SK-N-MC (cell line): ENCODE data around the gene ZNF628.

Experiments
- DNase-seq: peaks from one replicate; pipeline ENCODE4 v3.0.0-alpha.2; 2011; ENCODE audit warnings: low read depth, low spot score
- H3K27ac ChIP-seq: fragments of 200-600 bp; sonication (generic); 2 replicates; pipeline ENCODE4 v1.5.1; 2016; ENCODE audit warnings: mixed run types
- H3K36me3 ChIP-seq: fragments of 200-600 bp; sonication (generic); 2 replicates; pipeline ENCODE4 v1.6.1; 2017; ENCODE audit warnings: antibody characterized with exemption, low read length, mixed read lengths; ENCODE audit not compliant: insufficient read depth
- H3K4me3 ChIP-seq: fragments of 200-600 bp; sonication (generic); 2 replicates; pipeline ENCODE4 v1.5.1; 2016
- H3K9ac ChIP-seq: fragments of 200-600 bp; sonication (generic); 2 replicates; pipeline ENCODE4 v1.8.0; 2017; ENCODE audit warnings: mixed run types, mixed read lengths; ENCODE audit not compliant: insufficient read length
- H3K9me3 ChIP-seq: fragments of 200-600 bp; sonication (generic); 2 replicates; pipeline ENCODE4 v1.6.1; 2017; ENCODE audit warnings: low read depth, mild to moderate bottlenecking, antibody characterized with exemption, low read length, moderate library complexity, mixed read lengths
- EZH2 ChIP-seq: fragments of 200-600 bp; sonication (generic); IDR thresholded peaks from one replicate; pipeline ENCODE4 v1.6.1; 2017; ENCODE audit warnings: antibody characterized with exemption
- FOXP2 ChIP-seq: optimal IDR thresholded peaks from 2 replicates; pipeline ENCODE3; 2011; ENCODE audit warnings: mild to moderate bottlenecking, moderate library complexity; ENCODE audit not compliant: insufficient read depth; ENCODE audit errors: extremely low read length, control extremely low read depth
- POLR2AphosphoS5 ChIP-seq: IDR thresholded peaks from 2 replicates; pipeline ENCODE4 v1.6.1; 2012; ENCODE audit warnings: mild to moderate bottlenecking, low read depth, low read length, borderline replicate concordance

Gene ZNF628

DNA sequence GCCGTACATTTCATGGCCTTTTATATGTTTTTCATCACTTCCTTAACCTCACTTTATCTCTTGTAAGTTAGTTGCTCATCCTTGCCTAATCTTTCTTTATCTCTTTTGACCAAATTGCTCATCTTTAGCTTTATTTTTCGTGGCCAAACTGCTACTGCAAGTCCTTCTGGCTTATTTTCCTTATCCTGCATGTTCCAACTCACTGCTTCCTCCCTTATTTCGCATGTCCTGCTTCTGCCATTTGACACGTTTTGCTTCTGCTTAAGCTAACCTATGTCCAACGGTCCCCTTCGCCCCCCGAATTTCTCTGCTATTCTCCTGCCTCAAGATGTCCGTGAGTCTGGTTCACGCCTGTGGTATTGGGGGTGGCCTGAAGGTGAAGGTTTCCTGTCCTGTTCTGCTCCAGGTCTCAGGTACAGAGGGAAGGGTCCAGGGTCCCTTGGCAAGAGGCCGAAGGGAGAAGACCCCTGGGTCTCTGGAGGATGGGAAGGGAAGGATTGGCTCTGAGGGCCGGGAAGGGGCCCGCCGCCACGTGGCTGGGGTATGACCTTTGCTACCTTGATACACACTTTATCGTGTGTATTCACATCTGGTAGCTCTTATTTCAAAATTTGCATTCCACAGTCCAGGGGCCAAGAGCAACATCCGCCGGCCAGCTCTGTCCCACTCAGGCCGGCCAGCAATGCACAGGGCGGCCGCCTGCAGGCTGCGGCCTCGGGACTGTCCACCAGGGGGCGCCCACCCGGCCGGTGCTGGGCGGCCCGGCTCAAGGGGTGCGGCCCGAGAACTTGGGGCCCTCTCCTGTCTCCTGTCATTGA, 9.0 kb upstream of the ZNF628 start:
- TF ChIP-seq FOXP2, result no peak
- TF ChIP-seq POLR2AphosphoS5, result no peak
- no peak for TF ChIP-seq EZH2
- no peak for DNase-seq
- no peaks in the 10 kb centered on the region for H3K9me3 ChIP-seq
- H3K36me3 ChIP-seq, result no peaks in the 10 kb centered on the region
- no peak overlapping the region for H3K27ac ChIP-seq
- H3K9ac ChIP-seq, result no peak overlapping the region
- no peak overlapping the region for H3K4me3 ChIP-seq

DNA sequence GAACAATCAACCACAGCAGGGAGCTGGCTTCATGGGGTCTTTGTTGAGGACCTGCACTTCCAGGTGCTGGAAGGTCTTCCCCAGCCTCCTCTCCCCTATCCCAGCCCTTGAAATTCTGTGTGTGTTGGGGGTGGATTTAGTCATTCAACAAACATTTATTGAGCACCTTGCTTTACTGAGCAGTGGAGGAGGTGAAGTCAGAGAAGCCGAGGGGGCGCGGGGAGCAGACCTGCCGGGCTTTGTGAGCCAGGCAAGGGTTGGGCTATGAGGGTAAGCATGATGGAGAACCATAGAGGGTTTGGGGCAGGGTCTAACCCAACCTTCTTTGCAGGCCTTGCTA, 8.4 kb upstream of the ZNF628 start:
- H3K36me3 ChIP-seq, result no peaks in the 10 kb centered on the region
- no peak overlapping the region for H3K9ac ChIP-seq
- no peak for DNase-seq
- H3K4me3 ChIP-seq, result no peak overlapping the region
- H3K9me3 ChIP-seq, result no peaks in the 10 kb centered on the region
- H3K27ac ChIP-seq, result no peak overlapping the region
- TF ChIP-seq POLR2AphosphoS5, result no peak

DNA sequence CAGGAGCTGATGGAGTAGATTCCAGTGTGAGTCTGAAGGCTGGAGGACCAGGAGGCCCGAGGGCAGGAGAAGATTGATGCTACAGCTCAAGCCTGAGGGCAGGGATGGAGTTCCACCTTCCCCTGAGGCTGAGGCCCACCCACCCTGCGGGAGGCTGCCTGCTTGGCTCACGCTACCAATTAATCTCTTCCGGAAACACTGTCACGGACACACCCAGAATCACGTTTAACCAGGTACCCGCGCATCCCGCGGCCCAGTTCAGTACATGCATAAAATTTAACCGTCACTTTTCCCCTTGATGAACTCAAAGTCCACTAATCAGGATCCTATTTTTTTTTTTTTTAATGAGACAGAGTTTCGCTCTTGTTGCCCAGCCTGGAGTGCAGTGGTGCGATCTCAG, 5.2 kb upstream of the ZNF628 start:
- no peaks in the 10 kb centered on the region for H3K36me3 ChIP-seq
- no peak overlapping the region for H3K9ac ChIP-seq
- no peak overlapping the region for H3K4me3 ChIP-seq
- no peaks in the 10 kb centered on the region for H3K9me3 ChIP-seq
- no peak overlapping the region for H3K27ac ChIP-seq
- DNase-seq, result no peak
- TF ChIP-seq FOXP2, result no peak

DNA sequence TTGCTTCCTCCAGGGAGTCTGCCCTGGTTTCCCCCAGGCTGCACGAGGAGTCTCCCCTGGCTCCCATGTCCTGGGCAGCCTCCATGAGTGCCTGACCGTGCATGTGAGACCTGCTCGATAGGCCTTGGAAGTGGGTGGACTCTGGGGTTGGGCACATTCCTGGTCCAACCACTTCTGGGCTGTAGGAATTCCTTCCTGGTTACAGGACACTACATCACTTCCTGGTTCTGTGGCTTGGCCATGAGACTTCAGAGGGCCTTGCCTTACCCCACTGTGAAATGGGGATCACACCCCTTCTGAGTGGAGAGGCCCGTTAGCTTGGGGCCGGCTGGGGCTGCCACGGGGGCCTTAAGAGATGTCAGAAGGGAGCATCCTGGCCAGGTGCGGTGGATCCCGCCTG, 4.0 kb upstream of the ZNF628 start:
- no peak for DNase-seq
- no peak overlapping the region for H3K4me3 ChIP-seq
- no peak overlapping the region for H3K9ac ChIP-seq

DNA sequence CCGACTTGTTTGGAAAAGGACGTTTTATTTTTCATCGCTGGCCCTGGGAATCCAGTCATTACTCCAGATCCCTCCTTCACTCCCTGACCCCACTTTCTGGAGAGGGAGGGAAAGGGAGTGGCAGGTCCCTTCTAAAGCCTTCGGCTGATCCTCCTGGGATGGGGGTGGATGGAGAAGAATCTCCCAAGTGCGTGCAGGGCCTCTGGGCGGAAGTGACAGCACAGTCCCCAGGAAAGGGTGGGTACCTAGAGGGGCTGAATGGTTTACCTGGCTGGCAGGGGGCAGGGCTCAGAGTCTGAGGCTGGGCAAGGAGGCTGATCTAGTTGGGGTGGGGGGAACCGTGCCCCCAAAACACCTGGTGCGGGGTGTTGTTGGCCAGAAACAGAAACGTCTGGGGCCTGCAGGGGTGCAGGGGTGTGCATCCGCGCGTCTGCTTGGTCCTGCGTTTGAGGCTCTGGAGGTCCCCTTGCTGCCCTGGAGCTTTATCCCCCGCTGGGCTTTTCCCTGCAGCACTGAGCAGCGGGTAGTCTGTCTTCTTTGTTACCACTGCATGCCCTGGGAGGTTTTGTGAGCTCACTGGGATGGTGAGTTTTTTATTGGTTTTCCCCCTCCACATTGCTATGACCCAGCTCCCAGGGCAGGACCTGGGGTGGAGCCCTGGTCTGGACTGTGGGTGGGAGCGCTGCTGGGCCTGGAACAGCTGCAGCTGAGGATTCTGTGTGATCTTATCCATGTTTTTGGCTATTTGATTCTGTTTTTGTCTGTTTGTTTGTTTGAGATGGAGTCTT, 3.0 kb upstream of the ZNF628 start:
- no peaks in the 10 kb centered on the region for H3K9me3 ChIP-seq
- no peak overlapping the region for H3K27ac ChIP-seq
- DNase-seq, result no peak
- H3K9ac ChIP-seq, result no peak overlapping the region
- no peaks in the 10 kb centered on the region for H3K36me3 ChIP-seq
- TF ChIP-seq EZH2 (no peak), POLR2AphosphoS5 (no peak), FOXP2 (no peak)
- H3K4me3 ChIP-seq, result no peak overlapping the region

More for the DNA sequence above, 4.0 kb upstream of the ZNF628 start:
- H3K36me3 ChIP-seq, result no peaks in the 10 kb centered on the region
- H3K27ac ChIP-seq, result no peak overlapping the region
- no peaks in the 10 kb centered on the region for H3K9me3 ChIP-seq
- TF ChIP-seq FOXP2 (no peak), EZH2 (no peak), POLR2AphosphoS5 (no peak)

DNA sequence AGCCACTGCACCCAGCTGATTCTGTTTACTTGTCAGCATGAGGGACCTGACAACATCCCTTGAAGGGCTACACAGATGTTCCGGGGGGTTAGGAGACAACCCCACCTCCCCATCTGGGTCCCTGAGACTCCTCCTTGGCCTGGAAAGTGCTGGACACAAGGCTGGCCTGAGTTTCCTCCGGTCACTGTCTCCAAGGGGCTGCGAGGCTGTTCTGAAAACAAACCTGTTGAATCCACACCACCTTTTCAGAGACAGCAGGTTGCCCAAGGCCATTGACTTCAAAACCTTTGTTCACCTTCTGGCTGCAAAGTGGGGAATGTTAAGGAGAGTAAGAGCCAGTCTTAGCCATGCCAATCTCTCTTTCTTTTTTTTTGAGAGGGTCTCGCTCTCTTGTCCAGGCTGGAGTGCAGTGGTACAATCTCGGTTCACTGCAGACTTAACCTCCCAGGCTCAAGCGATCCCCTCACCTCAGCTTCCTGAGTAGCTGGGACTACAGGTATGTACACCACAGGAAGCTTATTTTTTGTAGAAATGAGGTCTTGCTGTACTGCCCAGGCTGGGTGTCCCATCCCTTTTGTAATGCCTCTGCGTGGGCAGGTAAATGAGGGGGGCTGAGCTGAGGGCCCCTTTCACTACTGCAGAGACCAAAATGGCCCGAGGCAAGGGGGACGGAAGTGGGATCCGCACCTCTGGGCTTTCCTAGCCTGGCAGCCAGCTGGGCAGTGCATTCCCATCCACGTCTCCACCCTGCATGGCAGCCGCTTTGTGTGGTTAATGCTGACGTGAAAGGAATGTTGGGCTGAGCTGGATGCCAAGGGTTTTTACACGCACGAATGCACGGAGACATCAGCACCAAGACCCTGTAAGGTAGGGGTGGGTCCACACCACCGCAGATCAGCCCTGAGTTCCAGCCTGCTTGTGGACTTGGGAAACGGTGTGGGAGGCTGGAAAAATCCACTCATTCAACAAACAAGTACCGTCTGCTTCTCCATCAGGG, 1.9 kb upstream of the ZNF628 start:
- Histone ChIP-seq H3K9ac (no peak overlapping the region), H3K27ac (no peak overlapping the region), H3K9me3 (no peaks in the 10 kb centered on the region), H3K36me3 (no peaks in the 10 kb centered on the region), H3K4me3 (no peak overlapping the region)
- no peak for TF ChIP-seq POLR2AphosphoS5
- no peak for TF ChIP-seq EZH2
- no peak for TF ChIP-seq FOXP2
- no peak for DNase-seq

DNA sequence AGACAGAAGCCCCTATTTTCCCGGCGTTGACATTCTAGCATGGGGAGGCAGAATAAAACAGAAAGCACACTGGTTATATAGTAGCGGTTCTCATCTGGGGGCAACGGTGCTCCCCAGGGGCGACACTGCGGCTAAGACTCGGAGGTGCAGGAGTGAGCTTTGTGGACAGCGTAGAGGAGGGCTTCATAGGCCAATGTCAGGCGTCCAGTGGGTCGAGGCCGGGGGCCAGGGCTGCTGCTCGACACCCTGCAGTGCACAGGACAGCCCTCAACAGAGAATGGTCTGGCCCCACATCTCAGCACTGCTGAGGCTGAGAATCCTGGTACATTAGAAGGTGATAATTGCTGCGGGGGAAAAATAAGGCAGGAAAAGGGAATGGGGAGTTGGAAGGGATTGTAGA, 1.5 kb downstream of the ZNF628 start:
- DNase-seq, result no peak
- peak overlapping the region; percentile 89 for H3K4me3 ChIP-seq
- H3K36me3 ChIP-seq, result no peaks in the 10 kb centered on the region
- no peaks in the 10 kb centered on the region for H3K9me3 ChIP-seq
- H3K27ac ChIP-seq, result no peak overlapping the region
- H3K9ac ChIP-seq, result peak overlapping the region; percentile 55
- TF ChIP-seq POLR2AphosphoS5 (no peak), EZH2 (no peak), FOXP2 (no peak)

DNA sequence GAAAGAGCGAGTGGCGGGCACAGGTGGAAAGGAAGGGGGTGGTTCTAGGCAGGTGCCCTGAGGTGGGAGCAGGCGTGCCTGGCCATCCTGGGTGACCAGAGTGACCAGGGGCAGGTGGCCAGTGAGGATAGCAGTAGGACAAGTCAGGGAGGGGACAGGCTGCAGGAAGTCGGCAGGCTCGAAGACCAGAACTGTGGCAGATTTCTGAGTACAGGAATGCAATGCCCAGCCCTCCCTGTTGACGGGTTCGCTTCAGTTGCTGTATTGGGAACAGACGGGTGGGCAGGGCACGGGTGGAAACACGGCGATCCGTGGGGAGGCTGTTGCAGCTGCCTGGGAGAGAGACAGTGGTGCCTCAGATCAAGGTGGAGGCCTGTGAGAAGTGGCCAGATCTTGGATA, 1.9 kb downstream of the ZNF628 start:
- peak overlapping the region; percentile 55 for H3K9ac ChIP-seq
- H3K9me3 ChIP-seq, result no peaks in the 10 kb centered on the region
- no peak overlapping the region for H3K27ac ChIP-seq
- no peak overlapping the region for H3K4me3 ChIP-seq
- no peak for TF ChIP-seq EZH2
- TF ChIP-seq FOXP2, result no peak
- no peak for TF ChIP-seq POLR2AphosphoS5
- no peaks in the 10 kb centered on the region for H3K36me3 ChIP-seq
- no peak for DNase-seq
